ENCODE data around the gene FGFR4.

FGFR4 gene

GRCh38 chr5:177146891-177147638 lies 60.4 kb downstream of the FGFR4 start:
- Histone ChIP-seq H3K27ac (ENCODE audit: insufficient read depth, low read depth, low read length, poor library complexity, severe bottlenecking) (no peak overlapping the region), H3K4me3 (ENCODE audit: insufficient read depth, low read depth, low read length) (no peak overlapping the region), H3K4me1 (ENCODE audit: control insufficient read depth, insufficient read depth, low read length) (no peaks in the 10 kb centered on the region), H3K36me3 (ENCODE audit: control insufficient read depth, insufficient read depth, low read length) (peaks cover 9% of the 10 kb centered on the region), H3K9me3 (ENCODE audit: control insufficient read depth, low read length) (no peaks in the 10 kb centered on the region), H3K27me3 (ENCODE audit: control insufficient read depth, insufficient read depth, low read length, poor library complexity, severe bottlenecking) (no peaks in the 10 kb centered on the region)
- 95 to 97% methylated on average over 17 of the region's 17 CpGs for WGBS, 2 experiments

All from ectodermal cell (in vitro differentiated cells).